Stimulated activated CD4-positive, alpha-beta T cell treated with anti-CD3 and anti-CD28 coated beads, Interleukin-2, amount 100 ng/mL, for 48 hours (primary cell): ENCODE data around the gene SNX2.
"Not testable (repeated sequence)": the region's sequence is repeated elsewhere in the genome, so short reads cannot be mapped to it uniquely, and the experiment has no call there.

Experiments used
- DNase-seq, 2 donors: peaks; one replicate each; pipeline ENCODE4 v3.0.0-alpha.2; 2020

The SNX2 gene

DNA sequence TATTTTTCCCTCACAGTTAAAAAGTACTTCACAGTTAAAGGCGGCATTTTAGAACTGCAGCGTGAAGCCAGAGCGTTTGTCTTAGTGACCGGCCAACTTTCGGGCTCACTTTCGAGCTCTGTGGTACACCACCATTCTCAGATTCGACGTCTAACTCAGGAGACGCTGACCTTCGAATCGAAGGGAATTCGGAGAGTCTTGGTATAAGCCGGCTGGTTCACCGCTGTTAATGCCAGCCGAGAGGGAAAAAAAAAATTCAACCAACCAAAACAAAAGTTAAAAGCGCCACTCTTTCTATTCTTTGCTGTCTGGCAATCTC lies 70.0 kb downstream of the SNX2 start:
- DNase-seq: no peak

DNA sequence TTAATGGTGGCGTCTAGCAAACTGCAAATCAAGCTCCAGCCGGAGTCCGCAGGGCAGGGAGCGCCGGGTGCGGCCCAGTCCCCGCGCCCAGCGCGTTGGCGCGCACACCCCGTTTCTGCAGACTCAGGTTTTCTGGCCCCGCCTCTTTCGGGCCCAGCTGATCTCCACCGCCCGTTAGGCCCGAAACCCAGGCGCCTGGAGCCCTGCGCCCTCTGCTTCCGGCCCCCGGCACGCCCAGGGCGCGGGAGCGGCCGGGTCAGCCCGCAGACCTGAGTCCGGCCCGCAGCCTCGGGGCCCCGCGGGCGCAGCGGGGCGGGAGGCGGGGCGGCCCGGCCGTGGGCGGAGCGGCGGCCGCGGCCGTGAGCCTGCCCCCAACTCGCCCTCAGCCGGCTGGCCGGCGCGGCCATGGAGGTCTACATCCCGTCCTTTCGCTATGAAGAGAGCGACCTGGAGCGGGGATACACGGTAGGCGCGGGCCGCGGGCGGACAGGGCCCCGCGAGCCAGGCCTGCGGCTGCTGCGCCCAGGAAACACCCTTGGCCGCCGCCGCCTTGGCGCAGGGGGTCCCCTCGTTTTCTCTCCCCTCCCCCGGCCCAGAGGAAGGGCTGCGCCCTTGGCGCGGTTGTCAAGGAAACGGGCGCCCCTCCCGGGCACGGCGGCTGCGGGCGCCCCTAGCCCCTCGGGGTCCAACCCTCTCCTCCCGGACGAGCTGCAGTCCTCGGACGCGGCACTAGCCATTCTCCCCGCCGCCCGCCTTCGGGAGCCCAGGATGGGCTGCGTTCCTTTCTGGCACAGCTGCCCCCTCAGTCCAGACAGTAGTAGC lies 70.6 kb downstream of the SNX2 start, which contains the start of gene SNX24:
Gene SNX24 (plus strand): TSS at position 385 of the 822 bp plus-strand sequence. CDS start 21 bp downstream, at position 406.
- DNase-seq: peak; percentile 51 to 59

DNA sequence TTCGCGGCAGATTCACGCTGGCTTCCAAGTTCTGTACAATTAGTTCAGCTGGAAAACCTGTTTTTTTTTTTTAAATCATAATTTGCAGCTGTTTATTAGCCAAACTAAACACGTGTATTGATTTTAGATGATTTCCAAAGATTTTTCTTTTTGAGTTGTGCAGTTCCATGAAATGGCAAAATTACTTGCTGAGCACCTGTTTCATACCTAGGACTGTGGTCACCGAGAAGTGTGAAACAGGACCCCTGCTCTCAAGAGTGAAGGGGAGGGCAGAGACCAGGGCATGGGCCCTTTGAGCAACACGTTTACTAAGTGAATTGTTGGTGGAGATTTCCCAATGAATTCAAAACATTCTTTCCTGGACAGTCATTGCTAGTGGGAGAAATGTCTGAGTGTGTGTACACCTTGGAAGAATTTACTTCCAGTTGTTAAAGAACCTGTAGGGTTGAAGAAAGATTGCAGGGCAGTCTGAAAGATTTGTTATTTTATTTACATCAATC lies 71.2 kb downstream of the SNX2 start:
- no peak for DNase-seq

DNA sequence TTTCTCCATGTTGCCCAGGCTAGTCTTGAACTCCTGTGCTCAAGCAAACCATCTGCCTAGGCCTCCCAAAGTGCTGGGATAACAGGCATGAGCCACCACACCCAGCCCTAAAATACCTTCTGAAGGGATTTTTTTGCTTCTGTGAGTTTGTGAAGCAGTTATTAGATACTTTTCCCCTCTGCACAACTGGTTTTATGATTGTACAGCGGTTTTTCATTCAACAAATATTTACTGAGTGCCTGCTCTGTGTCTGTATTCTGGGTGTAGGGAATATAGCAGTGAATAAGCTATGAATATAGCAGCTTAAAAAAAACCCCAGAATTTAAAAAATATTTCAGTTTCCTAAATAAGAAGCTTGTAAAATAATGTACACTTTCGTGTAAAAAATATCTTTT lies 72.8 kb downstream of the SNX2 start:
- no peak for DNase-seq

DNA sequence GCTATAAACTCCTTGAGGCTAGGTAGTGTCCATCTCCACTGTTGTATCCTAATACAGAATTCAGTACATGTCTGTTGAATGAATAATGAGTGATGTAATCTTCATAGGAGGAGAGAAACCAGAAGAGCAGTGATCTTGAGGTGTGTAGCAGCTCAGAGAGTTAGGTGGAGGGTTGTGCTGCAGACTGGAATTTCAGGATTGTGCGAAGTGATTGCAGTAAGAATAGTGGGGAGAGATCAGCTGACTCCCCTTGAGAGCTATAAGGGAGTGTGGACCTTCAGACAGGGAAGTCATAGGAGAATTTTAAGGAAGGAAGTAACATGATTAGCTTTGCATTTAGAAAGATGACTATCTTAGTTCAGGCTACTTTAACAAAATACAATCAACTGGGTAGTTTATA lies 74.9 kb downstream of the SNX2 start:
- DNase-seq: no peak

DNA sequence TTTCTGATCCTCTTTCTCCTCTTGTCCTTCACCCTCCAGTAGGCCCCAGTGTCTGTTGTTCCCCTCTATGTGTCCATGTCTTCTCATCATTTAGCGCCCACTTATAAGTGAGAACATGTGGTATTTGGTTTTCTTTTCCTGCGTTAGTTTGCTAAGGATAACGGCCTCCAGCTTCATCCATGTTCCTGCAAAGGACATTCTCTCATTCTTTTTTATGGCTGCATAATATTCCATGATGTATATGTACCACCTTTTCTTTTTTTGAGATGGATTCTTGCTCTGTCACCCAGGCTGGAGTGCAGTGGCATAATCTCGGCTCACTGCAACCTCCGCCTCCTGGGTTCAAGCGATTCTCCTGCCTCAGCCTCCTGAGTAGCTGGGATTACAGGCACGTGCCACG lies 82.7 kb downstream of the SNX2 start:
- not testable (repeated sequence) for DNase-seq

DNA sequence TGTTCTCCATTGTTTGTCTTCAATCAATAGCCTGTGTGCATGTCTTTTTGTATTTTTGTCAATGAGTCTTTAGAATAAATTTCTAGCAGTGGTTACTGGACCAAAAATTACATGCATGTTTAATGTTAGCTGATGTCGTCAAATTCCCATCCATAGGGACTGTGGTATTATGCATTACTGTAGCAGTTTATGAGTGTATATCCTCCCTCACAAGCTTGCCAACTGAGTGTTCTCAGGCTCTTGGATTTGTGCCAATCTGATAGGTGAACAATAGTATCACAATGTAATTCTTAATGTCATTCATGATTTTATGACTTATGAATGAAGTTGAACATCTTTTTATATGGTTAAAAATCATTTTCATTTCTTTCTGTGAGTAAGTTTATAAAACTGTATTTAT lies 83.6 kb downstream of the SNX2 start:
- no peak for DNase-seq

DNA sequence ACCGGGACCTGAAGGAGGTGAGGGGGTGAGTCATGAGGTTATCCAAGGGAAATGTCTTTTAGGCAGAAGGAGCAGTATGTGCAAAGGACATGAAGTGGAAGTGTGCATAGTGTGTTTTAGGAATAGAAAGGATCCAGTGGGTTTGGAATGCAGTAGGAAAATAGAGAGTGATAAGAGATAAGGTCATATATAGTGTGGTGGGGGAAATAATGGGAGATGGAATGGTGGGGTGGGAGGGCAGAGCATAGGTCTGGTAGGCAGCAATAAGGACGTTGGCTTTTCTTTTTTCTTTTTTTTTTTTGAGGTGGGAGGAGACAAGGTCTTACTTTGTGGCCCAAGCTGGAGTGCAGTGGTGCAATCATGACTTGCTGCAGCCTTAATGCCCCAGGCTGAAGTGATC lies 88.4 kb downstream of the SNX2 start:
- no peak for DNase-seq

DNA sequence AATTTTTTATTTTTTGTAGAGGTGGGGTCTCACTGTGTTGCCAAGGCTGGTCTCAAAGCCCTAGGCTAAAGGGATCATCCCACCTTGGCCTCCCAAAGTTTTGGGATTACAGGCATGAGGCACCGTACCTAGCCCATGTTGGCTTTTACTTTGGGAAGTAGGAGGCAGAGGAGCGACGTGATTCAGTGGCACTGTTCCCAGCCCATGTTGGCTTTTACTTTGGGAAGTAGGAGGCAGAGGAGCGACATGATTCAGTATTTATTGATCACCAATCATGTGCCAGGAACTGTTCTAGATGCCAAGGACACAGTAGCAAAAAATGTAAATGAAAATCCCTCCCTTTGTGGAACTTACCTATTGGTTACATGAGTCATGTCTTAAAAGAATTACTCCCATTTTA lies 88.8 kb downstream of the SNX2 start:
- no peak for DNase-seq

DNA sequence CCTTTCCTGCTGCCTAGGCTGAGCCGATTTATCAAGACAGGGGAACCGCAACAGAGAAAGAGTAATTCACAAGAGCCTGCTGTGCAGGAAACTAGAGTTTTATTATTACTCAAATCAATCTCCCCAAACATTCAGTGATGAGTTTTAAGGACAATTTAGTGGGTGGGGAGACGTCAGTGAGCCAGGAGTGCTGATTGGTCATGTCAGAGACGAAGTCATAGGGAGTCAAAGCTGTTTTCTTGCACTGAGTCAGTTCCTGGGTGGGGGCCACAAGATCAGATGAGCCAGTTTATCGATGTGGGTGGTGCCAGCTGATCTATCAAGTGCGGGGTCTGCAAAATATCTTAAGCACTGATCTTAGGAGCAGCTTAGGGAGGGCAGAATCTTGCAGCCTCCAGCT lies 89.5 kb downstream of the SNX2 start:
- no peak for DNase-seq

DNA sequence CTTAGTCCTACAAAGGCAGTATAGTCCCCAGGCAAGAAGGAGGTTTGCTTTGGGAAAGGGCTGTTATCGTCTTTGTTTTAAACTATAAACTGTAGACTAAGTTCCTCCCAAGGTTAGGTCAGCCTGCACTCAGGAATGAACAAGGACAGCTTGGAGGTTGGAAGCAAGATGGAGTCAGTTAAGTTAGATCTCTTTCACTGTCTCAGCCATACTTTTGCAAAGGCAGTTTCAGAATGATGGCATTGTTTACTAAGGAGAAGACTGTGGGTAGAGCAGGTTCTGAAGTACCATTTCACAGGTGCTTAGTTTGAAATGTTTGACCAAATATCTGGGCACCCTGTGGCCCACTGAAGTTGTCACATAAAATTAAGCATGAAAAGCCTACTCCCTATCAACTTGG lies 90.0 kb downstream of the SNX2 start:
- DNase-seq: no peak

DNA sequence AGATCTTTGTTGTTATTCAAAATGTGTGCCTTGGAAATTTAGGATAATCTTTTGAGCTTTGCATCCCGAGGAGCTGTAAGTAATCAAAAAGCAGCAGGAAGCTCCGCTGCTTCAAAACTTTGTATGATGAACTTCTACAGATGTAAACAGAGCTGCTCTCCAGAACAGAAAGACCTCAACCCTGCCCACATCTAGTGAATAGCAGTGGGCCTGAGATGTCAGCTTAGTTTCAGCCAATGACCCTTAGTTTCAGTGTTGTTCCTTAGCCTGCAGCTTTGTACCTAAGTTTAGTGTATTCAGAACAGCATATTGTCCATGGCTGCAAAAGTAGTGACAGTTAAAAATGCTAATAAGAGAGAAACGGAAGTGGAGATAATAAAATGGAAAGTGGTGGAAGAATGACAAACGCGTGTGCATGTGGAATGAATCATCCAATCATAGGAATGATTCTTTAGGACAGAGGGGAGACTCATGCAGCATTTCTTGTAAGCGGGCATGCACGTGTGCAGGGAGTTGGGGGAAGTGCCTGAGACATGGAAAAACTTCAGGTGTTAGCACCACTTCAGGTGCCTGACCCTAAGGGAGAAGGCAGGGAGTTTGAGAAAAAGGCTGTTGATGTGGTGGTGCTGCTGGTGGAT lies 95.5 kb downstream of the SNX2 start:
- DNase-seq: no peak

DNA sequence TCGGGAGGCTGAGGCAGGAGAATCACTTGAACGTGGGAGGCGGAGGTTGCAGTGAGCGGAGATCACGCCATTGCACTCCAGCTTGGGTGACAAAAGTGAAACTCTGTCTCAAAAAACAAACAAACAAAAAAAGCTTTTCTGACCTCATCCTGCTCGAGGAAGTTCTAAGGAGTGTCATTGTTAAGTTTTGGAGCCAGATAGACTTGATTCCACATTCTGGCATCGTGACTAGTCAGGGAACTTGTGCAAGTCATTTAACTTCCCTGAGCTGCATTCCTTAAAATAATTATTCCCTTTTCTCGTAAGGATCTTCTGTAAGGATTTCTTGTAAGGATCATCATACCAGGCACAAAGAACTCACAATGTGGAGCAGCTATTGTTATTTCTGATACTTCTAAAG lies 96.8 kb downstream of the SNX2 start:
- DNase-seq: no peak

DNA sequence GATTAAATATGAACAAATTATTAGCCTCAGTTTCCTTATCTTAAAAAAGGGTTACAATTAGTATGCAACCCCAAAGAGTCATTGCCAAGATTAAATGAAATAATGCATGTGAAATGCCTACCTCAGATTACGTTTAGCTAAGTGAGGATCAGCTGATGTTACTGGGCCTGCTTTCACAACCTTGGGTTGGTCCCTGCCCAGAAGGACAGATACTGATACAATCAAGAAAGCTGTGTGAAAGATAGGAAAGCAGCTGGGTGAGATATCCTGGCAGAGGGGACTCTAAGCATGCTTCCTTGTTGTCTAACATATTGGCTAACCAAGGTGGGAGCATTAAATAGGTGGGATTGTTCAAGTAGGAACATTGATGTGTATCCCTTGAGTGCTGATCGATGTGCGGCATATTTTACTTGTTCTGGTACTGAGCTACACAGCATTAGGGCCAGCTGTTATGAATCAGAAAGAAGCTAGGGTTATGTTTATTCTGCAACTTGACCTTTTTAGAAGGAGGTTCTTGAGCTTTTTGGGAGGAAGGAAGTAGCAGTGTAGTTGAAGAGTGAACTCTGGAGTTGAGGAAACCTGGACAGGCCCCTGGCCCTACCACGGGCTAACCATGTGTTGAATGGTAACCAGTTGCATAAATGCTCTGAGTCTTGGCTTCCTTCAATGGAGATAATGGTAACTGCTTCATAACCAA lies 99.4 kb downstream of the SNX2 start:
- no peak for DNase-seq

DNA sequence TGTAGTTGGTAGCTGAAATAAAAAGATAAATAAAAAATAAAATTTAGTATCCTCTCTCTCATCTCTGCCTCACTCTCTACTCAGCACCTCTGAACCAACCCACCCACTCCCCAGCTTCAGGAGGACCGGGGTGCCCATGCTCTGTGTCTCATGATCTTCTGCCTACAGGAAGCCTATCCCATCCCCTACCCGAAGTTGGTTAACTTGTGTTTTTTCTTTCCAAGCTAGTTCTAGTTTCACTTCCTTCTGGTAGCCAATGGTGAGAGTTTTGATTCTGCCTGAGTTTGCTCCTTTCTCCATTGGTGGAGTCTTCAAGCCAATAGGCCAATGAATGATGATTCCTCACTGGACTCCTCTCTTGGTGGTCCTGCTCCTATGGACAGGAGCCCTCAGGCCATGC lies 102.6 kb downstream of the SNX2 start:
- DNase-seq: no peak

DNA sequence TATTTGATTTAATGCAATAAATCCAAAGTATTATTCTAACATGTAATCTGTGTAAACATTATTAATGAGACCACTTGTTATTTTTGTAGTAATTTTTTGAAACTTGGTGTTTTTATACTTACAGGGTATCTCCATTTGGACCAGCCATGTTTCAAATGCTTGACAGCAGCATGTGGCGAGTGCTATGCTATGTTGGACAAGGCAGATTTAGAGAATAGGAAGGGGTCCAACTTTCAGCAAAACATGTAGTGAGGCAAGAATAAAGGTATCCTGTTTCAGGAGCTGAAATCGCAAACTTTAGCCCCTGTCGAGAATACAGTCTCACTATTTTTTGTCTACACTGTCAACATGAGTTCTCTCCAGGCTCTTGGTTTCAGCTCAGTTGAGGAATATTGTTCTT lies 104.2 kb downstream of the SNX2 start:
- DNase-seq: no peak
